SK-MEL-5 (cell line): ENCODE data around the gene METAP1. TPM values are rescaled to one million over a fixed set of nuclear protein-coding genes. Genes with fewer than 3 reads are reported as not detected.
A peak's percentile ranks its signal among the peaks of the same experiment; 100 is the strongest.
"Not testable (repeated sequence)": the region's sequence is repeated elsewhere in the genome, so short reads cannot be mapped to it uniquely, and the experiment has no call there.

Experiments
- DNase-seq: peaks from one replicate; pipeline ENCODE4 v3.0.0-alpha.2; 2016; ENCODE audit warnings: low read depth, low spot score
- in situ Hi-C: cut with HindIII; loops from 2 replicates; pipeline ENCODE4 v1.10.0; 2016; ENCODE audit warnings: low sequenced_read_pairs, high pct_unique_total_duplicates, low pct_unique_long_range_greater_than_20kb
- total RNA-seq: library from RNA; depleted of rRNA; stranded (reverse); fragments of >200 nt; shearing (Covaris generic); gene quantifications from 2 replicates; pipeline ENCODE4 v1.2.3, GENCODE V29; 2014

Gene METAP1
- total RNA-seq, 1 experiment from 2014 or later, result 58.4 TPM

DNA sequence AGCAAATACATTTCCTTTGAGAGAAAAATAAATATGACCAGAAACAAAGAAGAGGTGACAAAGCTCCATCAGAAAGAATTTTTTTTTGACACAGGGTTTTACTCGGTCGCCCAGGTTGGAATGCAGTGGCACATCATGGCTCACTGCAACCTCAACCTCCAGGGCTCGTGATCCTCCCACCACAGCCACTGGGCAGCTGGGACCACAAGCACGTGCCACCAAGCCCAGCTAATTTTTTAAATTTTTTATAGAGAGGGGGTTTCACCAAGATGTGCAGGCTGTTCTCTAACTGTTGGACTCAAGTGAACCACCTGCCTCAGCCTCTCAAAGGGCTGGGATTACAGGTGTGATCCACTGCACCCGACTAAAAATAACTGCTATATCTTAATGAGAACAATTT is 82.8 kb downstream of the METAP1 start:
- DNase-seq, result no peak
- in situ Hi-C loops, result no loop called here

- DNase-seq, result no peak
- in situ Hi-C loops, result no loop called here
Observed at GRCh38 chr4:99078931-99079624, 83.6 kb downstream of the METAP1 start.

DNA sequence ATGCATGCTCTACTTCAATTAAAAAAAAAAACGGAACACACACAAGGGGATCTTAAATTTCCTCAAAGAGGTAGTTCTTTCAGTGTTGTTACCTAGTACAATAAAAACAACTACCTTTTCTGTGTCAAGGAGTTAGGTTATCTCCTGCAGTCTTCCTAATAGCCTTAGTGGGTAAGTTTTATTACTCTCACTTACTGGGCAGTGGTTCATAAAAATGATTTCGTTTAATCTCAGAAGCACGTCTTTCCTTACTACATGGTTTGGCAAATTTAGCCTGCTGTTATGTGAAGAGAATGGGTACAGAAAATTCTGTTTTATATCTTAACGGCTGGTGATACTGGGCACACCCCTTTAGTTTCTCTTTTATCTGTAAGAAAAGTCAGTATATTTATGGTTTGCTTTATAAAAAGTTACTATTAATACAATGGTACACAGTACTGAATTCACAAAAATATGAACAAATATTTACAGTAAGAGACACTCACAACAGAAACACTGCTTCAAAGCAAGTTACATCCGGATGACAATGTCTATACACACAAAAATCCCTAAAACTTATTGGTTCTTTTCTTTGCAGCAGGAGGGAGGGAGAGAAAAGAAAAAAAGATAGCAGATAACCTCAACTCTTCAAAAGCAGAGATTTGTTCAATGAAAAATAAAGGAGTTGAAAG is 84.2 kb downstream of the METAP1 start:
- in situ Hi-C loops, result no loop called here
- DNase-seq, result no peak

DNA sequence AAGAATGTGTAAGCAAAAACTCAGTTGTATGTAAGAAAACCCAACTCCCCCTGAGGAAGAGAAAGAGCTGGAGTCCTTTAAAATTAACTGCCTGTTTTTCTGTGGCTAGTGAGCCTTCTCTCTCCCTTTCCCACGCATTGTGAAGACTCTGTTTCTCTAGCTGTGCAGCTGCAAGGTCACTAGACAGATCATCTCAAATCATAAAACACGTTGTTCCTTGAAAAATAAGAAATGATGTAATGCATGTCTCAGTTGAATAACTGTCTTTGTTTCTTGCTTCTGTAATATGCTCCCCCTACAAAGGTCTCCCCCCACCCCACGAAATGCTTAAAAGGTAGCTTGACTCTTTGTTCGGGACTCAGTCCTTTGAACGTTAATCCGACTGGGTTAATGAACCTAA is 85.3 kb downstream of the METAP1 start:
- in situ Hi-C loops, result not testable (repeated sequence)

DNA sequence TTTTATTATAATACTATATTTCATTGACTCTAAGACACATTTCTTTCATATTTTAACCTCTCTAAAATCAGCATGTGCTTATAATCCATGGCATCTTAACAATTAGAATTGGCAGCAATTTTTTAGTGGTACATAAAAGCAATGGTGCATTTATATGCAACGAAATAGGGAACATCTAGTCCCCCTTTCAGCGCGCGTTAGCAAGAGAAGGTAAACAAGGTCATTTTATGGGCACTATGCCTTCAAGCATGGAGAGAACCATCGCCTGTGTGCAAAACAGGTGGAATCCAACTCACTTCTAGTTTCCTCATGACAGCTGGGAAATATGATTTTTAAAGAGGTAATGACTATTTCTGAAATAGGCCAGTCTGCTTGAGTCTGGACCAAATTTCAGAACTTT is 86.7 kb downstream of the METAP1 start:
- in situ Hi-C loops, result no loop called here
- no peak for DNase-seq

More for the DNA sequence above, 85.3 kb downstream of the METAP1 start:
- DNase-seq, result not testable (repeated sequence)

- in situ Hi-C loops, result no loop called here
- no peak for DNase-seq
Observed at GRCh38 chr4:99084595-99084994, 89.1 kb downstream of the METAP1 start.

DNA sequence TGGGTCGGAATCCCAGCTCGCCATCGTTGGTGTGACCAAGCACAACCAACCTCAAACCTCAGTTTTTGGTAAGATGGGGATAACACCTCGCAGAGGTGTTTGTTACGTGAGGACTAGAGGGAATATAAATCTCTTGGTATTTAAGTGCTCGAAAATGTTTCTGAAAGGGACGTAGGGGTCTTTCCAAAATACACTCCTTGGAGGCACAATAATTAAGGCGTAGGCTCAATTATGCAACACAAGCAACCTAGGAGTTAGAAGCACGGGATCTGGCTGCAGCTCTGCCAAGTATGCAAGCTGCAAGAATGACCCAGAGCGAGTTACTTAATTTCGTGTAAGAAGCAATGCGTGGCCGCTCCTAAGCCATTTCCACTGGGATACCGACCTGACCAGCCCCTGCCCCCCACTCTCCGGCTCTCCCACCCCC is 92.5 kb downstream of the METAP1 start:
- in situ Hi-C loops, result no loop called here
- peak; percentile 48 for DNase-seq

DNA sequence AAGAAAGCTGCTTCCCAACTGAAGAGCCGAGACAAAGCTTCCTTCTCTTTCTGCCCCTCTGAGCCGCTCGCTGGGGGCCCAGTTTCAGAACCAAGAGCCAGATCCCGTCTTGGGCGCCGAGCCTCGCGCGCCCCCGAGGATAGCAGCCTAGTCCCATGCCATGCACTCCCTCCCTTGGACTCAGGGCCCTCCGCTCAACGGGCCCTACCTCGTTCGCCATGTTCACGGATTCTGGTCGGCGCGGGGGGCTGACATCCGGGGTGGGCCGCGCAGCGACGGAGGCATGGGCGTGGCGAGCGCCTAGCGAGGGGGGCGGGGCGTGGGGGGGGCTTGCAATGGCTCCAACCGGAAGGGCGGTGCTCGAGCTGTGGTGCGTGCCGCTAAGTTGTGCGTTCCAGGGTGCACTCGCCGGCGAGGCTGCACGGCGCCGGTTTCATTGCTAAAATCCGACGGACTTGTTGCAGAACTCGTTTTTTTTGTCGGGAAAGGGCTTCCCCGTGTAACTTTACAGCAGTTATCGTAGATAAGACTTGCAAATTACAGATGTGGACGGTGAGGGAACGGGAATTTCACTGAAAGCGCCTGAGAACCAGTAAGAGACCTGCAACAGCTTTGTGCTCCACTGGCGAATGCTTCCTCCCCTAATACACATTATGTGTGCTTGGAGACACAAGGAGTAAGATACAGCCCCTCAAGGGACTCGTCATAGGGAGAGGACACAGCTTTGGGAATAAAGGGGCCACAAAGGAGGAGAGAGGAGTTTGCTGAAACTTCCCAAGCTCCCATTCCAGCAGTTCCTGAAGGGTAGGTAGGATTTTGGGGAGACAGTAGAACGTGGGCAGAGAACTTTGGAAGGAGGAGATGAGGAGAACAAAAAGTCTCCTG is 93.2 kb downstream of the METAP1 start, which contains the start of gene ADH5:
Gene ADH5 (minus strand): TSS at position 308 of the 885 bp plus-strand sequence. CDS start 88 bp downstream, at position 220.
- in situ Hi-C loops, result no loop called here
- DNase-seq, result peak; percentile 80

- DNase-seq, result no peak
- in situ Hi-C loops, result no loop called here
Observed at GRCh38 chr4:99090481-99091215, 95.1 kb downstream of the METAP1 start.

DNA sequence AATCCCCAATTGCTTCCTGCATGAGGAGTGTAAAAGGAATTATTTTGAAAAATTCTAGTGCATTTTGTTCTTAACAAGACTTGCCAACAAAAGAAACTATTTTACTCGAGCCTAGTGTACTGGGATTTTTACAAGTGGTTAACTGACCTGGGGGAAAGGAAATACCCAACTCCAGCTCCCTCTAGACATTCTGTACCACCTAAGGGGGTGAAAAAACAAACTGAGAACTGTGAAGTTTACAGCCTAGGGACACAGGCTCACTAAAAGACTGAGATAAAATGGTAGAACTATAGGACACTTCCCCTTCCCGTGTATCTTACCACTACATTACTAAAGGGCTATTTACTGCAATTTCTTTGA is 95.7 kb downstream of the METAP1 start:
- DNase-seq, result no peak
- in situ Hi-C loops, result no loop called here

GRCh38 chr4:99091841-99092240 is 96.3 kb downstream of the METAP1 start:
- in situ Hi-C loops, DNase-seq: not testable (repeated sequence)

GRCh38 chr4:99099311-99099710 is 103.8 kb downstream of the METAP1 start:
- in situ Hi-C loops, result no loop called here
- DNase-seq, result no peak

- DNase-seq, in situ Hi-C loops: not testable (repeated sequence)
Observed at GRCh38 chr4:99099814-99100213, 104.3 kb downstream of the METAP1 start.

DNA sequence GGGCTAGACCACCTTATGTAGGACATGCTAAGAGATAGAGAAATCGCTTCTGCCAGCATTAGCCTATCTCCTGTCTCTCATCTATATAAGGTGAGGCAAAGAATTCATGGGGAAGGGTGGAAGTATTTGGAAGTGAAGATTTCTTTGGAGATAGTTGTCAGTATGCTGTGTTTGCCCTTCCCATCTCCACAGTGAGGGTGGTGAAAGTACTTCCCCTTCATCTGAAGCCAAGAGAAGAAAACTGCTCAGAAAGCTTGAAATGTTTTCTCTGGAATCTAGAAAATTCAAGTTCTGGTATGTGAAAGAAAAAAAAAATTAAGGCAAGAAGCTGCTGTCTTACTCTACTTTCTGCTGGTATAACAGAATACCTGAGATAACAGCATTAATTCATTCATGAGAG is 105.4 kb downstream of the METAP1 start:
- in situ Hi-C loops, result no loop called here
- DNase-seq, result no peak

- no peak for DNase-seq
- in situ Hi-C loops, result no loop called here
Observed at GRCh38 chr4:99102634-99103033, 107.1 kb downstream of the METAP1 start.

- DNase-seq, result no peak
- in situ Hi-C loops, result no loop called here
Observed at GRCh38 chr4:99103166-99103565, 107.6 kb downstream of the METAP1 start.

- no peak for DNase-seq
- in situ Hi-C loops, result no loop called here
Observed at GRCh38 chr4:99104153-99104552, 108.6 kb downstream of the METAP1 start.

DNA sequence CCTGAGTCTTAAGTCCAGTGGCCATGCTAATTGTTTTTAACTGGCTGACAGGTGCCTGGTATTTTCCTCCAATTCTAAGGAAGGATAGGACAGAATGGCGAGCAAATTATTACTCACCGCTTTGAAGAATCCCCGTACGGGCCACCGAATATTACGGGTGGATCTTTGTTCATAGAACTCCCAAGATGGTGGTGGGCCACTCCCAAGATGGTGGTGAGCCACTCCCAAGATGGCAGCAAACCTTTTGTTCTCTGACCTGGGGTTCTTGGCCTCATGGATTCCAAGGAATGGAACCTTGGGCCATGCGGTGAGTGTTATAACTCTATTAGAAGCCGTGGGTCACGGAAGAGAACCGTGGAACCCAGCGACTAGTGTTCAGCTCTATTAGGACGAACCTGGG is 113.8 kb downstream of the METAP1 start:
- DNase-seq, in situ Hi-C loops: not testable (repeated sequence)
